Measurements from ENCODE around the gene EEPD1. TPM values are rescaled to one million over a fixed set of nuclear protein-coding genes. Genes with fewer than 3 reads are reported as not detected.

EEPD1 gene
- total and polyA plus RNA-seq, 3 donors from 2014 or later, result 10.2 to 11.8 (median 10.9) TPM

DNA sequence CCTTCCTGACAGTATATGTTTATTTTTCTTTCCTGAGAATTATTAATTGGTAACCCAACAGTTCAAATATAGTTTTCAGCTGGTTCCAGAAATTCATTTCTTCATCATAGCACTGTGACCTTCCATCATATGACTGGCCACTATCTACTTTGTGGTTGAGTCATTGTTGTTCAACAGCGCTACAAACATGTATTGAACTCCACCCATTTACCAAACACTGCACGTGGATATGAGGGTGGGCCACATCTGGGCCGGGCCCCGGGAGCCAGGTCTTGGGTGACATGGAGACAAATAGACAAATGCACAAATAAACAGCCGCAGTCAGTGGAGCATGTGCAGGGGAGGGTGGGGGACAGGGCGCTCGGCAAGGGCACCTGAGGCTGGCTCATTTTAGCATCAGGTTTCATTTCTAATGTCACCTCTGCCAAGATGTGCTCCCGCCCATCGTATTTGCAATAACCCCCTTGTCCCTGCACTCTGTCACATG, 24.0 kb upstream of the EEPD1 start:
- TF ChIP-seq POLR2A (IDR thresholded peaks at IDR 0.05), result no peak
- TF ChIP-seq, protein P1, sequence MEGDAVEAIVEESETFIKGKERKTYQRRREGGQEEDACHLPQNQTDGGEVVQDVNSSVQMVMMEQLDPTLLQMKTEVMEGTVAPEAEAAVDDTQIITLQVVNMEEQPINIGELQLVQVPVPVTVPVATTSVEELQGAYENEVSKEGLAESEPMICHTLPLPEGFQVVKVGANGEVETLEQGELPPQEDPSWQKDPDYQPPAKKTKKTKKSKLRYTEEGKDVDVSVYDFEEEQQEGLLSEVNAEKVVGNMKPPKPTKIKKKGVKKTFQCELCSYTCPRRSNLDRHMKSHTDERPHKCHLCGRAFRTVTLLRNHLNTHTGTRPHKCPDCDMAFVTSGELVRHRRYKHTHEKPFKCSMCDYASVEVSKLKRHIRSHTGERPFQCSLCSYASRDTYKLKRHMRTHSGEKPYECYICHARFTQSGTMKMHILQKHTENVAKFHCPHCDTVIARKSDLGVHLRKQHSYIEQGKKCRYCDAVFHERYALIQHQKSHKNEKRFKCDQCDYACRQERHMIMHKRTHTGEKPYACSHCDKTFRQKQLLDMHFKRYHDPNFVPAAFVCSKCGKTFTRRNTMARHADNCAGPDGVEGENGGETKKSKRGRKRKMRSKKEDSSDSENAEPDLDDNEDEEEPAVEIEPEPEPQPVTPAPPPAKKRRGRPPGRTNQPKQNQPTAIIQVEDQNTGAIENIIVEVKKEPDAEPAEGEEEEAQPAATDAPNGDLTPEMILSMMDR (IDR thresholded peaks at IDR 0.05), result no peak
- Histone ChIP-seq H3K4me3 (no peak overlapping the region), H3K27me3 (no peaks in the 10 kb centered on the region), H3K36me3 (ENCODE audit: low read depth, missing control alignments) (no peaks in the 10 kb centered on the region), H3K4me1 (peaks cover 7% of the 10 kb centered on the region), H3K27ac (no peak overlapping the region), H3K9me3 (no peaks in the 10 kb centered on the region)
- intact Hi-C loops (cut with DNase I; ENCODE audit: low total_unique reads), result no loop called here
- DNase-seq, result no peak
- 69 to 76% methylated on average over 9 of the region's 9 CpGs for WGBS, 2 donors

DNA sequence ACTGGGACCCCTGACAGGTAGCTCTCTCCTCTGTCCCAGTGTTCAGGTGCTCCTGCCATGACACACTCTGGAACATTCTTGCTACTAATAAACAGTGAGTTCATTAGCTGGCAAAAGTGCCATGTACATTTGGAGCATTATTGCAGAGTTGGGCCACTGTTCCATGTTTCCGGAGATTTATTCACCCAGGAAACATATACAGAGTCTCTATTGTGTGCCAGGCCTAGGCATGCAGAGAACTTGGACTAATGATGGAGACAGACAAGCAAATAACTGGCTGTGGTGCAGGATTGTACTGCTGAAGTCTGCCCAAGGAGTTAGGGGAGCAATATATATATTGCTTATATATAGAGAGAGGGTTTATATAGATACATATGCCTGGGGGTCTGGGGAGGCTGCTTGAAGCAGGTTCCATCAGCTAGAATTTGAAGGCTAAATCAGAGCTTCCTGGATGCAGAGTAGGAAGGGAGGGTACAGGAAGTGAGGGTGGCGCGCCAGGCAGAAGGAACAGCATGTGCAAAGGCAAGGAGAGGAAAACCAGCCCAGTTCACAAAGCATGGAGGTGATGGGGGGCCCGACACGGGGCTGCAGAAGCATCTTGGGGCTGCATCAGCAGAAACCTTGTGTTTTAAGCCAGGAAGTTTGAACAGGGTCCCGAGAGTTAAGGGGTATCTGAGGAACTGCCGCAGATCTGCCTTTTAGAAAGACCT, 22.7 kb upstream of the EEPD1 start:
- no peak overlapping the region for H3K27ac ChIP-seq
- intact Hi-C loops (cut with DNase I; ENCODE audit: low total_unique reads), result no loop called here
- H3K4me3 ChIP-seq, result no peak overlapping the region
- 86 to 92% methylated on average over 7 of the region's 7 CpGs for WGBS, 2 donors
- H3K9me3 ChIP-seq, result no peaks in the 10 kb centered on the region
- H3K36me3 ChIP-seq (ENCODE audit: low read depth, missing control alignments), result no peaks in the 10 kb centered on the region
- H3K27me3 ChIP-seq, result no peaks in the 10 kb centered on the region
- no peak for DNase-seq
- peaks cover 7% of the 10 kb centered on the region for H3K4me1 ChIP-seq
- TF ChIP-seq POLR2A (IDR thresholded peaks at IDR 0.05), result no peak
- TF ChIP-seq, protein P1 (IDR thresholded peaks at IDR 0.05), result no peak

DNA sequence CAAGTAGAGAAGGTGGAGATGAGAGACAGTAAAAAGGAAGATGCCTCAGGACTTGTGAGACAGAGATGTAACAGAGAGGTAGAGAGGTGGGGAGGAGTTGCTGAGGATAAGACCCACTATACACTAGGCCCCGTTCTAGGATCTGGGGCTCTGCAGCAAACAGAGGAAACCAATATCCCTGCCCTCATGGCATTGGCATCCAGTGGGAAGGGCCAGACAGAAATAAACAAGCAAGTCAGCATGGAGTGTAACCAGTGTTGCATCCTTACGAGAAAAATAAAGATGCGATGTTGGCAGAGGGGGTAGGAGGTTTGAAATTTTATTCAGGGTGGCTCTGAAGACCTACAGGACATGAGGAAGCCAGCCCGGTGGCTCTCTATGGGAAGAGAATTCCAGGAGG, 22.0 kb upstream of the EEPD1 start:
- no peak for TF ChIP-seq POLR2A (IDR thresholded peaks at IDR 0.05)
- TF ChIP-seq, protein P1 (IDR thresholded peaks at IDR 0.05), result no peak

DNA sequence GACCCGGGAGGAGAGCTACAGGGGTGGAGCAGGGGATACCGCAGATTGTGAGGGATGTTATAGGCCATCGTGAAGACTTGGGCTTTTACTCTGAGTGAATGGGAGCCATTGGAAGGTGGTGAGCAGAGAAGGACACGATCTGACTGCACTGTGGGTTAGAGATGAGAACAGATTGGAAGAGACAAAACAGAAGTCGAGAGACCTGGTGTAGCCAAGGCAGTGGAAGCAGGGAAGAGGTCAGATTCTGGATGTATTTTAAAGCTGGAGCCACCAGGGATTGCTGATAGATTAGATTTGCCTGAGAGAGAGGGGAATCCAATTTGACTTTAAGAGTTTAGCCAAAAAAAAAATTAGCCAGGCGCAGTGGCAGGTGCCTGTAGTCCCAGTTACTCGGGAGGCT, 21.6 kb upstream of the EEPD1 start:
- no peak for DNase-seq
- Histone ChIP-seq H3K27ac (no peak overlapping the region), H3K4me1 (peaks cover 7% of the 10 kb centered on the region), H3K27me3 (no peaks in the 10 kb centered on the region), H3K4me3 (no peak overlapping the region), H3K36me3 (ENCODE audit: low read depth, missing control alignments) (no peaks in the 10 kb centered on the region), H3K9me3 (no peaks in the 10 kb centered on the region)
- TF ChIP-seq, protein P1 (IDR thresholded peaks at IDR 0.05), result no peak
- TF ChIP-seq POLR2A (IDR thresholded peaks at IDR 0.05), result no peak
- intact Hi-C loops (cut with DNase I; ENCODE audit: low total_unique reads), result no loop called here
- WGBS, 2 donors, result 89 to 92% methylated on average over 7 of the region's 7 CpGs

More for the DNA sequence above, 22.0 kb upstream of the EEPD1 start:
- intact Hi-C loops (cut with DNase I; ENCODE audit: low total_unique reads), result no loop called here
- no peaks in the 10 kb centered on the region for H3K36me3 ChIP-seq (ENCODE audit: low read depth, missing control alignments)
- H3K9me3 ChIP-seq, result no peaks in the 10 kb centered on the region
- H3K4me3 ChIP-seq, result no peak overlapping the region
- H3K27ac ChIP-seq, result no peak overlapping the region
- H3K27me3 ChIP-seq, result no peaks in the 10 kb centered on the region
- 91 to 93% methylated on average over 4 of the region's 4 CpGs for WGBS, 2 donors
- no peak for DNase-seq
- peaks cover 7% of the 10 kb centered on the region for H3K4me1 ChIP-seq

DNA sequence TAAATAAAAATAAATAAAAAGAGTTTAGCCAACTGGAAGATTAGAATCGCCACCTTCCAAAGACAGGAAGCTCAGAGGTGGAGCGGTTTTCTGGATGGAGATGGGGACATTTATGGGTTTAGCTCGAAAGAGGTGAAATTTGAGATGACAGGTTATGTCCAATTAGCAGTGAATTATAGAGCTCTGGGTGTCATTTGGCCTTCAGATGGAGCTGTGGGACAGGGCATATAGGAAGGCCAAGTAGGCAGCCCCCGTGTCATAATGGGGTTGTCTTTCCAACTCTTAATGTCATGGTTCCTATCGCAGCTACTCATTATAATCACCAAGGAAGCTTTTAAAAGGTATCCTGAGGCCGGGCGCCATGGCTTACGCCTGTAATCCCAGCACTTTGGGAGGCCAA, 21.0 kb upstream of the EEPD1 start:
- H3K27me3 ChIP-seq, result no peaks in the 10 kb centered on the region
- H3K36me3 ChIP-seq (ENCODE audit: low read depth, missing control alignments), result no peaks in the 10 kb centered on the region
- H3K9me3 ChIP-seq, result no peaks in the 10 kb centered on the region
- intact Hi-C loops (cut with DNase I; ENCODE audit: low total_unique reads), result no loop called here
- no peak overlapping the region for H3K27ac ChIP-seq
- TF ChIP-seq, protein P1 (IDR thresholded peaks at IDR 0.05), result no peak
- no peak for TF ChIP-seq POLR2A (IDR thresholded peaks at IDR 0.05)
- peaks cover 7% of the 10 kb centered on the region for H3K4me1 ChIP-seq
- 94 to 95% methylated on average over 8 of the region's 8 CpGs for WGBS, 2 donors
- DNase-seq, result no peak
- H3K4me3 ChIP-seq, result no peak overlapping the region
